HG03439 (cell line): ENCODE measurements around the gene TMEM63C.

Experiments used
- ATAC-seq: cut with Tn5 transposase; IDR thresholded peaks from one replicate; pipeline ENCODE4 v1.9.1; 2021; ENCODE audit warnings: mild to moderate bottlenecking, moderate library complexity; ENCODE audit not compliant: unreplicated experiment

Gene TMEM63C

DNA sequence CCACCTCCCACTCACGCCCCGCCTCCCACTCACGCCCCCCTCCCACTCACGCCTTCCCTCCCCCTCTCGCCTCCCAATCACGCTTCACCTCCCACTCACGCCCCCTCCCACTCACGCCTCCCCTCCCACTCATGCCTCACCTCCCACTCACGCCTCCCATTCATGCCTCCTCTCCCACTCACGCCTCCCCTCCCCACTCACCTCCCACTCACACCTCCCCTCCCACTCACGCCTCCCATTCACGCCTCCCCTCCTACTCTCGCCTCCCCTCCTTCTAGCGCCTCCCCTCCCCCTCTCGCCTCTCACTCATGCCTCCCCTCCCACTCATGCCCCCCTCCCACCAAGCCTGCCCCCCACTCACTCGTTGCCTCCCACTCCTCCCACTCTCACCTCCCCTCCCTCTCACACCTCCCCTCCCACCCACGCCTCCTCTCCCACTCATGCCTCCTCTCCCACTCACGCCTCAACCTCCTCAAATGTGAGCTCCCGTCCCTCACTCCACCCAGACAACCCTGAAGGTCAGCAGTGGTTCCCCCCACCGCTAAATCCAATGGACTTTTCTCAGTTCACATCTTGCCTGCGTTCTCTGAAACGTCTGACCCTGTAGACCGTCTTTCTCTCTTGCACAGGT, 39.8 kb downstream of the TMEM63C start:
- no peak for ATAC-seq

DNA sequence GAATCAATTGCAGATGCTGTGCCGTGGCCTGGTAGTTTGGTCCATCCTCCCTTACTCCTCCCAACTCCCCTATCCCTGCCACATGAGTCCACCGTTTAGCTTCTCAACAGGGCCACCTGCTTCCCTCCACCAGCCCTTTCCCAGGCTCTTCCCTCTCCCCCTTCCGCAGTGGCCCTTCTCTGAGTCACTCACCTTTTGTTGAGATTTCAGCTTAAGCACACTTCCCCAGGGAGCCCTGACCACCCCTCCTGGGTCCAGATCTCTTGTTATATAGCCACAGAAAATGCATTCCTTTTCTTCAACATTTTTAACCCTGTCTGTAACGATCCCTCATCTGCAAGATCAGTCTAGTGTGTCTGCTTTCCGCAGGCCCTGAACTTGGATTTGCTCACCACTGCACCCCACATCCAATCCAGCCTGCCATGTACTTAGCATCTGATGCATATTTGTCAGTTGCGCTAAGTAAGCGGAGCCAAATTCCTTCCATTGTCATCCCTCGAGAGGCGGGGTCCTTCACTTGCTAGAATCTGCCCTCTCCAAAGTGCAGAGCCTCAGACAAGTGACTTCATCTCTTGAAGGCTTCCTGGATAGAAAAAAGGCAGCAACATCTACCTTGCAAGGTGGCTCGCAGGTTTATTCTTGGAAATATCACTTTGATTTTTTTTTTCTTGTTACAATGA, 41.1 kb downstream of the TMEM63C start:
- no peak for ATAC-seq

DNA sequence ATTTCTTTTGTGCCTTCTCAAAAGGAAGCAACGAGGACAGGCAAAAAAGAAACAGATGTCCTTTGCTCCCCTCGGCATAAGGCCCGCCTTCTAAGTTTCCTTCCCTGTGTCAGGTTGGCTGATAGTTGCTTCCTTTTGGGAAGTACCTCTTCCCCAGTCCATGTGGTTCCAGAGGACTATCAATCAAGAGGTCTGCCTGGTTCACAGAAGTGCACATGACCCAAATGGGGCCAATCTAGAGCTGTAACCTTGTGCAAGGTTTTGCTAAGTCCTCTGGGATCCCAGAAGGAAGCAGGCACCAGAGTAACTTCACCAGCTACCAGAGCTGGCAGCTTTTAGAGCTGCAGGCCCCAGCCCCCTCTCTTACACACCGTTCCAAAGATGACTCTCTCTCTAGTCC, 42.6 kb downstream of the TMEM63C start:
- no peak for ATAC-seq

DNA sequence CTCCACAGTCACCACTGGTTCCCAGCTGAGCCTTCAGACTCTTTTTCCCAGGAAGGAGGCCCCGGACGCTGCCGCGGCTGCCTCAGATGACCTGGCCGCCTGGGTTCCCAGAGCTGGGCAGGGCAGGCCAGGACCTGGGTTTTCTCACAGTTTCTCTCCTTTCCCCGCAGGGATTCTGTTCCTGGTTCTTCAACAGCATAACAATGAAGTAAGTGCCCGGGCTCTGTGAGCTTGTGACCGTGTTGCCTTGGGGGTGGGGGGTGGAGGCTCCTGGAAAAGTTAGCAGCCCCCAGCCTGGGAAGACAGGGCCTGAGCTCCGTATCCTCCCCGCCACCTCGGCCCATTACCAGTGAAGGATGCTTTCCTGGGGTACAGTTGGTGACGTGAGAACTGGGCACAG, 43.7 kb downstream of the TMEM63C start:
- ATAC-seq: no peak

DNA sequence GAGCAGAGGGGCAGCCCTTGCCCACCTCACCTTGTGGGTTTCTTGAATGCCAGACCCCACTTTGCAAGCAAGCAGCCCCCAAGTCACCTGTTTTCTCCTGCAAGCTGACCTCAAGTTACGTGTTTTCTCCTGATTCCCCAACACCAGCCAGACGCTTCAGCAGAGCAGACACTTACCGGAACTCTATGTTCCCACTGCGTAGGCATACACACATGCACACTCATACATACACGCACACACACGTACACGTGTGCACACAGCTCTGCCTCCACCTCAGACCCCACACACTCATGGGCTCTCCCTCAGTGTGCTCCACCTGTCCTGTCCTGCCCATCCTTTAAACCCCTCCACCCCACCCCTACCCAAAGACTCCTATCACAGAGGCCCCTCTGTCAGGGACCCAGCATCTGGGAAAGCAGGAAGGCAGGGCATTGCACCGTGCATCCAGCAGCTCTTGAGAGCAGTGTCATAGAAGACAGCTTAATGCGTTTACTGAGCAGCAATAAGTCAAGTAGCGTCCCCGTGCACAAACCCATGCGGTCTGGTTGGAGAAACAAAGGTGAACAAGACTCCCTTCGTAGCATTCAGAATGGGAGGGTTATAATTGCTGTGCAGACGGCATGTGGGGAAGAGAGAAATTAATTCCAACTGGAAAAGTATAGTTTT, 44.4 kb downstream of the TMEM63C start:
- ATAC-seq: no peak

DNA sequence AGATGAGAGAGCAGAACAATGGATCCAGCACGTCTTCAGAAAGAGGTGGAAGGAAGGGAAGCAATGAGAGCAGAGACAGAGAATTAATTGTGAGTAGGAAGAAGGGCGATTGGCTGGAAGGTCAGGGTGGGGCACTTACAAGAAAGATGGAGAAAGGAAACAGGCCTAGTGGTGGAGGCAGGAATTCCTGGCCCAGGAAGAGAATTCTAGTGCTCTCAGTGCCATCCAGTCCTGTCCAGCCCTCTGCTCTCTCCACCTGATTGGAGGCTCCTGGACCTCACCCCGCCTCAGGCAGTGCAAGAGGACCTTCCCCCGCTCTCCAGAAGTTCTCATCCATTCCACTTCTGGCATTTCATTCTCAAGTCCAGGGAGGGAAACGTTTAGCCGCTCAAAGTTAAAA, 46.5 kb downstream of the TMEM63C start:
- no peak for ATAC-seq

DNA sequence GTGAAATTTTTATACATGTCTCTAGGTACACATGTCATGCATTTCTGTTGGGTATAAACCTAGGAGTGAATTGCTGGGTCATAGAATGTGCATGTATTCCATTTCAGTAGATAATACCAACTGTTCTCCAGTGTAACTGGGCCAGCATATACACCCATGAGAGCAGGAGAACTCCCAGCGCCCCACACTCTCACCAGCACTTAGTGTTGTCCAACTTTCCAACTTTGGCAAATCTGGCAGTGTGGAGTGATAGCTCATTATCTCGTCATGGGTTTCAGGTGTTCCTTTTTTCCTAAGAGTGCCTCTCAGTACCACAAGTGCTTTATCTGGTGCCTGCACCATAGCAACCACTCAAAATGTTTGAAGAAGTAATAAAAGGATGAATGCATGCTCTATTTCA, 49.3 kb downstream of the TMEM63C start:
- no peak for ATAC-seq

DNA sequence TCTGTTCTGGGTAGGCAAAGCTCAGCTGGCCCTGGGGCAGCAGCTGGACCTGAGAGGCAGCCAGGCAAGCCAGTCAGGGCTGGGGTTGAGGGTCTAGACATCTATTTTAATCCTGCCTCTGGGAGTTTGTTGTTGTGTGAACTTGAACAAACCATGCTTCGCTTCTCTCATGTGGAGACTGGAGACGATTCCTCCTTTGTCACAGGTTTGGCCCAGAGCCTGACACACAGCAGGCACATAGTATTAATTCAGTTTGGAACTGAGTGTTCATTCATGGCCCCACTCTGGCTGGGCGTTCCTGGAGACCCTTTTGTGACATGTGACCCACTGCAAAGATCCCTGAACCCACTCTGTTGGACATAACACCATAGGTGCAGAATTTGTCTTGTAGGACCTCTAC, 50.1 kb downstream of the TMEM63C start:
- ATAC-seq: no peak

DNA sequence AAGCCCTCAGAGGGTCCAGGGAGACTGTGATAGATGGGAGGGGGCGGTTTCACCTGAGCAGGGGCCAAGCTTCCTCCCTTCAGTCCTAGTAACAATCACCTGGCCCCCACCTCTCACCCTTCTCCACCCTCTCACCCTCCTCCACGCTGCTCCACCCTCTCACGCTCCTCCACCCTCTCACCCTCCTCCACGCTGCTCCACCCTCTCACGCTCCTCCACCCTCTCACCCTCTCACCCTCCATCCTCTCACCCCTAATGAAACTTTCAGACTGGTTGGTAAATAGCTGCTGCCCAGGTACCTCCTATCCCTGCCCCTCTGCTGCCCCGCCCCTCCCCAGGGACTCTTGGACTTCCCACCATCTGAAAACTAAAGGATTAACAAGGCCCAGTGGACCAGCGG, 55.2 kb downstream of the TMEM63C start:
- no peak for ATAC-seq

DNA sequence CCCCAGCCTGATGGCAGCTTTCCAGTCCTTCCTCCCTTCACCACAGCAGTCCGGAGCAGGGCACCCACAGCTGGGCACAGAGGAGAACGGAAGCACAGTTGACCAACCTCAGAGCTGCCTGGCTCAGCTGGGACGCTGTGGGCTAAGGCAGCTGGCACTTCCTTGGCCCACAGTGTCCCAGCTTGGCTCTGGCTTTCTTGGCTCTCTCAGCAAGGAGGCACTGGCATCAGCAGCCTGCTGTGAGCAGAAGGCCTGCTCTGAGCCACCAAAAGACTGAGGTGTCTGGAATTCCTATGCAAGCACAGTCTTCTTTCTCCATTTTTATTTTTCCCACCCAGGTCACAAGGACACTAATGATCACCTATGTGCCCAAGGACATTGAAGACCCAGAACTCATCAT, 56.8 kb downstream of the TMEM63C start:
- ATAC-seq: no peak

DNA sequence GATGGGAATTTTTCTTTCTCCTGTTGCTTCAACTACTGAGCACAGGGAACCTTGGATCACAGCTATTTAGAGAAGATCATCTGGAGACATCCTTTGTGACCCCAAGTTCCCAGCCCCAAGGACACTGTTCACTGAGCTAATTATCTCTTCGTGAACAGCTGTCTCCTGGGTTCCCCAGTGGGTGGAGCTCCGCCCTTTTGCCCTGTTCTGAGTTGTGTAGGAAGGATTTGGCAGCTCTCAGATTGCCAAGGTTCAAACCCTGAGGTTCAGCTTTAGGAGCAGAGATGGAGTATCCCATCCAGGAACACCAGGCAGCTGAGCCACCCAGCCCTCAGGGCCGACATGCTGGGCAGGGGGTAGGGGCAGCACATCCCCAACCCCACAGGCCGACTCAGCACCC, 57.4 kb downstream of the TMEM63C start:
- no peak for ATAC-seq

DNA sequence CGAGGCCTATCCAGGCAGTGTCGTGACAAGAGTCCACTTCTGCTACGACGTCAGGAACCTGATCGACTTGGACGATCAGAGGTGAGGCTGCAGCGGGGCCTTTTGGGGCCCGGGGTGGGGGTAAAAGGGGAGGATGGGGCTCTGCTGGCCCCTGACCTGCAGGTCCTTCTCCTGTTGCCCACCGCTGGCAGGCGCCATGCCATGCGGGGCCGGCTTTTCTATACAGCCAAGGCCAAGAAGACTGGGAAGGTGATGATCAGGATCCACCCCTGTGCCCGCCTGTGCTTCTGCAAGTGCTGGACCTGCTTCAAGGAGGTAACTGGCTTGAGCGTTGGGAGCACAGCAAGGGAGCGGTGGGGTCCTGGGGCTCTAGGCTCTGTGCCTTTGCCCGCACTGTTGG, 57.8 kb downstream of the TMEM63C start:
- no peak for ATAC-seq

DNA sequence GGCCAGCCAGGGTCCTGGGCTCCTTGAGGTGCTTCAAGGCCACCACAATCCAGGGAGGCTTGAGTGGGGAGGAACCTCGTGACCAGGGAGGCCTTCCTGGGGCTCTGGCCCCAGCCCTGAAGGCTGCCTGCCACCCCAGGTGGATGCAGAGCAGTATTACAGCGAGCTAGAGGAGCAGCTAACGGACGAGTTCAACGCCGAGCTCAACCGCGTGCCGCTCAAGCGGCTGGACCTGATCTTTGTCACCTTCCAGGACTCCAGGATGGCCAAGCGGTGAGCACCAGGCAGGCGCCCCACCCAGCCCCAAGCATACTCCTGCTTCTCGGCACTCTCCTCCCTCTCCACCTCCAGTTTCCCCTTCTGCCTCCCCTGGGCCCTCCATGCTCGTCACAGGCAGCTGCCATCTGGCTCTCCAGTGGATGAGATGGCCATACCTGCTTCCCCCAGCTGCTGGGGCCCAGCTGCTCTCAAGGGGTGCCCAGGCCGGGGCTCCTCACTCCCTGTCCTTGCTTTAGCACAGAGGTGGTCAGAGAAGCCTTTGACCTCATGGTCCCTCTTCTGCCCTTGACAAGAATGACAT, 58.8 kb downstream of the TMEM63C start:
- ATAC-seq: no peak

DNA sequence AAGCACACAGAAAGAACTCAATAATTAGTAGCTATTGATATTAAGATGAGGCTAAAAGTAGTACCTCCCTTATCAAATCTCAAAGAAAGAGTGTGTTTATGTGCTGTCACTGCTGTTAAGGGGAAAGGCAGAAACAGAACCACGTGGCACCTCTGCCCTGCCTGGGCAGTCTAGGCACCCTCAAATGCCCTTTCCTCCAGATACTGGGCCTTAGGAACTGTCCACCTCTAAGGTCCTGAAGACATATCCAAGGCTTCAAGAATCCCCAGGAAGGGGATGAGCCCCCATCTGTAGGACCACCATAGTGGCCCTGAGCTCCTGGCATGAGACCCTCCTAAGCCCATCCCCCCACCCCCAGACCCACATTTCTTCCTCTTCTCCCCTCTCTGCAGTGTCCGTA, 60.4 kb downstream of the TMEM63C start:
- no peak for ATAC-seq

DNA sequence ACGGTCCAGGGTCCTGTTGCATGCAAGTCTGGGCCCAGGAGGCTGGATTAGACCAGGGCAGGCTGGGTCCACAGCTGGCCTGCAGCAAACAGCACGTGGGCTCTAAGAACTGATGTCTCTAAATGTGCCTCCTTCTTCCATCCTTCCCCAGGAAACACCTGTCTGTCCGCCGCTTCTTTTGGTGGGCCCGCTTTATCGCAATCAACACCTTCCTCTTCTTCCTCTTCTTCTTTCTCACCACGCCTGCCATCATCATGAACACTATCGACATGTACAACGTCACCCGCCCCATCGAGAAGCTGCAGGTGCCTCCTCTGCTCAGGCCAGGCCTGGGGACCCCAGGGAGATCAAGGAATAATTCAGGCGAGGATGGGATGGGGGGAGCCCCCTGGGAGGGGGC, 61.2 kb downstream of the TMEM63C start:
- ATAC-seq: no peak

DNA sequence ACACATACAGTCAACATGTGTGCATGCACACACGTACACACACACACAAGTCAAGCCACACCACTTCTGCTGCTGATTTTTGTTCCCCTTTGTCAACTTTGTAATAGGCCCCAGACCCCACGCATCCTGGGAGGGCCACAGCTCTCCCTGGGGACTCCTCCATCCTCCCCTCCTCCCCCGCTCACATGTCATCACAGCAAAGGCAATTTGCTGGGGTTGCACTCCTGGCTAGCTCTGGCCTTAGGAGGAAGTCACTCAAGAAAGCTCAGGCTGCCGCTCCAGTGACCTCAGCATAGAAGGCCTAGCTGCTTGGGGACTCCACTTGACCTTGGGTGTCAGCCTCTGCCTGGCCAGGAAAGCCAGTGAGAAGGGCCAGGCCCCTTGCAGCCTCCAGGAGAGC, 62.3 kb downstream of the TMEM63C start:
- ATAC-seq: no peak

DNA sequence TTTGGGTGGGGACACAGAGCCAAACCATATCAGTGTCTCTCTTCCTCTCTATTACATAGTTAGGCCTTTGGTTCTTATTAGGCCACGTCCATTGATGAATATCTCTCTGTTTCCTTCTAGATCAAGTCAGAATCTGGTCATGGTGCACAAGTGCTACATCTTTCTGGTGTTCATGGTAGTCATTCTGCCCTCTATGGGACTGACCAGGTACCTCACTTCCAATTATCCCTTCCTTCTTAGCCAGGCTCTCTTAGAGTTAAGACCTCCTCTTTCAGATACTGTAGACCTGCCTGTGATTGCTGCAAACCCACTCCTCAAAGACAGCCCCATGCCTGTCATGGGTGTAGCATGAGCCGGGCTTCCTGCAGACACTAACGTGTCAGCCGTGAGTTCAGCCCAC, 64.2 kb downstream of the TMEM63C start:
- no peak for ATAC-seq

DNA sequence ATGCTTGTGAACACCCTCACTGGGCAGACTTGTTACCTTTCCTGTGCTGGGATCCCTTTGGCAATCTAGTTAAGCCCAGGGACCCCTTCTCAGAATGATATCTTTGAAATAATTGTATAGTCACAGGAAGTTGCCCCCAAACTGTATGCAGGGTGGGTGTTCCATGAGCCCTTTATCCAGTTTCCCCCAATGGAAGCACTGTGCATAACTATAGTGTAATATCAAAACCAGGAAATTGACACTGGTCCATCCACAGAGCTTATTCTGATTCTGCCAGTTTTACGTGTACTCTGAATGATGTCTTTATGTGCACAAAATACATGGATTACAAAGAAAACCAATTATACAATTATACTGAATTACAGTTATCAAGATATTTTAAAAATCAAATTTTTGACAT, 65.2 kb downstream of the TMEM63C start:
- no peak for ATAC-seq

DNA sequence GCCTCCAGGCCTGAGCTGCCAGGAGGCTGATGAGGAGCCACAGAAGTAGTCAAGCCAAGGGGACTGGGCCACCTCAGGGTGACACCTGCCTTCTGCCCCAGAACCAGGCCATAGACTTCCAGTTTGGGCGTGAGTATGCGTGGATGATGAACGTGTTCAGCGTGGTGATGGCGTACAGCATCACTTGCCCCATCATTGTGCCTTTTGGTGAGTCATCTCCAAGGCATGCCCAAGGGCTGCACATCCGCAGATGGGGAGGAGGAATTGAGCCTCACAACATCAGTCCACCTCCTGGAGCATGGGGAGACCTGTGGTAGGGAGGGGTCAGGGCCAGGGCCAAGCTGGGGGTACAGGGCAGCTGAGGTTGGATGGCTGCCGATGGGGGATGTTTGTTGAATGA, 67.1 kb downstream of the TMEM63C start:
- ATAC-seq: no peak

DNA sequence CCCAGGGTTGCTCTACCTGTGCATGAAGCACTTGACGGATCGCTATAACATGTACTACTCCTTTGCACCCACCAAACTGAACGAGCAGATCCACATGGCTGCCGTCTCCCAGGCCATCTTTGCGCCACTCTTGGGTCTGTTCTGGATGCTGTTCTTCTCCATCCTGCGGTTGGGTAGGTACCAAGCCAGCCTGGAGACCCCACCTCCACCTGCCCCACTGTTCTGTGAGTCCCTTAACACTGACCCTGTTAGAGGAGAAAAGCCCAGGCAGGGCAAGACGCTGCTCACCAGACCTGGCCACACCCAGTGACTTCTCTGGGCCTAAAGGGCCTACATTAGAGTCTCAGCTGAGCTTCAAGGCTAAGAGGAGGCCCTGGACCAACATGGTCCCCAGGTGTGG, 67.7 kb downstream of the TMEM63C start:
- no peak for ATAC-seq

DNA sequence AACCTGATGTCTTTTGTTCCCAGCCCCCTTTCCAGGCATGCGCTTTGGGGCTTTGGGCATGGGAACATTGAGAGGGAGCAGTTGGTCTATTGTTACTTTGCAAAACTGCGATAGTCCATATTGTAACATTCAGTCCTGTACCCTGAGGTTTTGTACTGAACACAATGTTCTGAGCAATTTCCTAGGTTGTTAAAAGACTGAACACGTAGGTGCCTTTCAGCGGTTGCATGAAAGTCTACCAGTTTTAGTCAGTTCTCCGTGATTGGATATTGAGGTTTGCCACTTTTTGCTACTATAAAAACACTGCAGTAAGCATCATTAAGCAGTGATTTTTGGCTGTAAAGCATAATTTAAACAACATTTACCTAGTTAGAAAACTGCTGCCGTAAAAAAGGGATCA, 69.3 kb downstream of the TMEM63C start:
- no peak for ATAC-seq

DNA sequence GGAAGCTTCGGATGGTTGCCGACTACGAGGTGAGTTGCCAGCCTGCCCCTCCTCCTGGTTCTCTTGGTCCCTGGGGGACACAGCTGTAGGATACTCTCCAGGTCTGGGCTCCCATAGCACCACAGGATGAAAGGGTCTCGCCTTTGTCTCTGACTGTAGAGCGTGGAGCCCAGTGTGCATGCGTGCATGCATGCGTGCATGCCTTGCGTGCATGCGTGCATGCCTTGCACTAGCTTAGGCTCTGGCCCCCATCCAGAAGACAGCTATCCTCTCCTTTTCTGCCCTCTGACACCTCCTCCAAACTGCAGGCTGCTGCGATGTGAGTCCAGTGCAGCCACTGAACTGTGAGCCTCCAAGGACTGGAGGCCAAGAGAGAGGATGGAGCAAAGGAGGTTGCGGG, 70.3 kb downstream of the TMEM63C start:
- no peak for ATAC-seq
